ENCODE data around the gene ERMARD. TPM values are rescaled to one million over a fixed set of nuclear protein-coding genes. Genes with fewer than 3 reads are reported as not detected.

Gene ERMARD
- total RNA-seq, 4 donors from 2014 or later: 14.6 to 49.1 (median 20.4) TPM

GRCh38 chr6:169725125-169726048 lies 26.0 kb upstream of the ERMARD start:
- H3K36me3 ChIP-seq: no peaks in the 10 kb centered on the region
- peak; percentile 84 to 85 for DNase-seq (ENCODE audit: low spot score in 2 of 2)
- H3K4me1 ChIP-seq: peaks cover 28% of the 10 kb centered on the region
- peak overlapping the region; percentile 91 for H3K4me3 ChIP-seq
- whole genome bisulfite sequencing: 21% methylated on average over 29 of the region's 29 CpGs
- TF ChIP-seq EP300 (IDR thresholded peaks at IDR 0.05) (no peak), POLR2A (IDR thresholded peaks at IDR 0.05) (no peak), POLR2AphosphoS5 (IDR thresholded peaks at IDR 0.05) (no peak), CTCF (IDR thresholded peaks at IDR 0.05) (no peak)
- peak overlapping the region; percentile 96 for H3K27ac ChIP-seq
- H3K9me3 ChIP-seq: no peaks in the 10 kb centered on the region
- H3K27me3 ChIP-seq: no peaks in the 10 kb centered on the region

GRCh38 chr6:169726049-169726400 lies 25.4 kb upstream of the ERMARD start:
- Histone ChIP-seq H3K27me3 (no peaks in the 10 kb centered on the region), H3K4me3 (no peak overlapping the region), H3K4me1 (peaks cover 27% of the 10 kb centered on the region), H3K27ac (no peak overlapping the region), H3K36me3 (no peaks in the 10 kb centered on the region), H3K9me3 (no peaks in the 10 kb centered on the region)
- 91% methylated on average over 1 of the region's 1 CpG for WGBS
- no peak for DNase-seq (ENCODE audit: low spot score in 2 of 2)
- TF ChIP-seq CTCF (IDR thresholded peaks at IDR 0.05) (no peak), POLR2A (IDR thresholded peaks at IDR 0.05) (no peak), POLR2AphosphoS5 (IDR thresholded peaks at IDR 0.05) (no peak), EP300 (IDR thresholded peaks at IDR 0.05) (no peak)

GRCh38 chr6:169726963-169727362 lies 24.5 kb upstream of the ERMARD start:
- Histone ChIP-seq H3K4me3 (no peak overlapping the region), H3K9me3 (no peaks in the 10 kb centered on the region), H3K27me3 (no peaks in the 10 kb centered on the region), H3K4me1 (peaks cover 18% of the 10 kb centered on the region), H3K36me3 (no peaks in the 10 kb centered on the region), H3K27ac (no peak overlapping the region)
- DNase-seq (ENCODE audit: low spot score in 2 of 2): no peak
- TF ChIP-seq CTCF (IDR thresholded peaks at IDR 0.05) (no peak), POLR2A (IDR thresholded peaks at IDR 0.05) (no peak), POLR2AphosphoS5 (IDR thresholded peaks at IDR 0.05) (no peak), EP300 (IDR thresholded peaks at IDR 0.05) (no peak)

GRCh38 chr6:169729961-169730360 lies 21.5 kb upstream of the ERMARD start:
- H3K4me1 ChIP-seq: peaks cover 5% of the 10 kb centered on the region
- DNase-seq (ENCODE audit: low spot score in 2 of 2): no peak
- no peak overlapping the region for H3K27ac ChIP-seq
- TF ChIP-seq POLR2A (IDR thresholded peaks at IDR 0.05) (no peak), CTCF (IDR thresholded peaks at IDR 0.05) (no peak), POLR2AphosphoS5 (IDR thresholded peaks at IDR 0.05) (no peak)
- H3K36me3 ChIP-seq: no peaks in the 10 kb centered on the region
- H3K9me3 ChIP-seq: no peaks in the 10 kb centered on the region
- H3K4me3 ChIP-seq: no peak overlapping the region
- H3K27me3 ChIP-seq: no peaks in the 10 kb centered on the region

GRCh38 chr6:169738204-169738975 lies 13.0 kb upstream of the ERMARD start:
- TF ChIP-seq POLR2A (IDR thresholded peaks at IDR 0.05) (no peak), POLR2AphosphoS5 (IDR thresholded peaks at IDR 0.05) (no peak), CTCF (IDR thresholded peaks at IDR 0.05) (no peak), EP300 (IDR thresholded peaks at IDR 0.05) (no peak)
- DNase-seq (ENCODE audit: low spot score in 2 of 2): no peak
- no peaks in the 10 kb centered on the region for H3K27me3 ChIP-seq
- H3K4me1 ChIP-seq: no peaks in the 10 kb centered on the region
- no peak overlapping the region for H3K4me3 ChIP-seq
- H3K27ac ChIP-seq: no peak overlapping the region
- H3K9me3 ChIP-seq: no peaks in the 10 kb centered on the region
- H3K36me3 ChIP-seq: no peaks in the 10 kb centered on the region
- 47% methylated on average over 6 of the region's 9 CpGs for WGBS
